Measurements from ENCODE around the gene MYBPC2. TPM values are rescaled to one million over a fixed set of nuclear protein-coding genes. Genes with fewer than 3 reads are reported as not detected.

Gene MYBPC2
- total RNA-seq, 1 experiment from 2014 or later: 0.18 TPM

GRCh38 chr19:50419580-50420035 lies 13.1 kb upstream of the MYBPC2 start:
- in situ Hi-C loops (cut with HindIII; ENCODE audit: low pct_unique_long_range_greater_than_20kb, low sequenced_read_pairs): no loop called here
- intact Hi-C loops (cut with micrococcal nuclease; ENCODE audit: unreplicated experiment): no loop called here
- CTCF ChIA-PET: no interaction called here
- H3K4me1 ChIP-seq (ENCODE audit: control insufficient read depth, insufficient read depth, low read length): no peaks in the 10 kb centered on the region
- no peaks in the 10 kb centered on the region for H3K27me3 ChIP-seq (ENCODE audit: control insufficient read depth, insufficient read depth, low read length)
- POLR2A ChIA-PET: no interaction called here
- no peaks in the 10 kb centered on the region for H3K36me3 ChIP-seq (ENCODE audit: control insufficient read depth, insufficient read depth, low read length)
- DNase-seq (ENCODE audit: low read depth, low spot score) (no peak), ATAC-seq (no peak)
- BruUV-seq (replicated peaks): no TSS peak
- H3K4me3 ChIP-seq (ENCODE audit: low read depth in 2 of 2, low read length in 2 of 2): no peak overlapping the region
- H3K9me3 ChIP-seq (ENCODE audit: control insufficient read depth, insufficient read depth, low read depth, low read length): no peaks in the 10 kb centered on the region
- TF ChIP-seq POLR2AphosphoS5 (IDR thresholded peaks at IDR 0.05; ENCODE audit: low read depth, low read length) (no peak), TCF7L2 (IDR thresholded peaks at IDR 0.05; ENCODE audit: low read depth, low read length) (no peak), CTCF (IDR thresholded peaks at IDR 0.05) (no peak), SIN3A (IDR thresholded peaks at IDR 0.05; ENCODE audit: borderline replicate concordance, insufficient read depth, low read depth, low read length) (no peak), REST (IDR thresholded peaks at IDR 0.05; ENCODE audit: insufficient read depth in 1 of 2, low read depth in 2 of 2, low read length in 1 of 2) (no peak)
- H3K27ac ChIP-seq (ENCODE audit: low read length): no peak overlapping the region

- Histone ChIP-seq H3K27ac (ENCODE audit: low read length) (no peak overlapping the region), H3K4me1 (ENCODE audit: control insufficient read depth, insufficient read depth, low read length) (no peaks in the 10 kb centered on the region), H3K36me3 (ENCODE audit: control insufficient read depth, insufficient read depth, low read length) (no peaks in the 10 kb centered on the region), H3K4me3 (ENCODE audit: low read depth in 2 of 2, low read length in 2 of 2) (no peak overlapping the region), H3K9me3 (ENCODE audit: control insufficient read depth, insufficient read depth, low read depth, low read length) (no peaks in the 10 kb centered on the region), H3K27me3 (ENCODE audit: control insufficient read depth, insufficient read depth, low read length) (no peaks in the 10 kb centered on the region)
- CTCF ChIA-PET: no interaction called here
- no TSS peak for BruUV-seq (replicated peaks)
- TF ChIP-seq POLR2AphosphoS5 (IDR thresholded peaks at IDR 0.05; ENCODE audit: low read depth, low read length) (no peak), SIN3A (IDR thresholded peaks at IDR 0.05; ENCODE audit: borderline replicate concordance, insufficient read depth, low read depth, low read length) (no peak), CTCF (IDR thresholded peaks at IDR 0.05) (no peak), TCF7L2 (IDR thresholded peaks at IDR 0.05; ENCODE audit: low read depth, low read length) (no peak), REST (IDR thresholded peaks at IDR 0.05; ENCODE audit: insufficient read depth in 1 of 2, low read depth in 2 of 2, low read length in 1 of 2) (no peak)
- intact Hi-C loops (cut with micrococcal nuclease; ENCODE audit: unreplicated experiment): no loop called here
- in situ Hi-C loops (cut with HindIII; ENCODE audit: low pct_unique_long_range_greater_than_20kb, low sequenced_read_pairs): no loop called here
- ATAC-seq (no peak), DNase-seq (ENCODE audit: low read depth, low spot score) (no peak)
- POLR2A ChIA-PET: no interaction called here
Observed at GRCh38 chr19:50420127-50420526, 12.6 kb upstream of the MYBPC2 start.
